ENCODE measurements around the gene NRXN3. TPM values are rescaled to one million over a fixed set of nuclear protein-coding genes. Genes with fewer than 3 reads are reported as not detected.

The NRXN3 gene
- total RNA-seq, 1 donor from 2014 or later: 19.8 TPM

DNA sequence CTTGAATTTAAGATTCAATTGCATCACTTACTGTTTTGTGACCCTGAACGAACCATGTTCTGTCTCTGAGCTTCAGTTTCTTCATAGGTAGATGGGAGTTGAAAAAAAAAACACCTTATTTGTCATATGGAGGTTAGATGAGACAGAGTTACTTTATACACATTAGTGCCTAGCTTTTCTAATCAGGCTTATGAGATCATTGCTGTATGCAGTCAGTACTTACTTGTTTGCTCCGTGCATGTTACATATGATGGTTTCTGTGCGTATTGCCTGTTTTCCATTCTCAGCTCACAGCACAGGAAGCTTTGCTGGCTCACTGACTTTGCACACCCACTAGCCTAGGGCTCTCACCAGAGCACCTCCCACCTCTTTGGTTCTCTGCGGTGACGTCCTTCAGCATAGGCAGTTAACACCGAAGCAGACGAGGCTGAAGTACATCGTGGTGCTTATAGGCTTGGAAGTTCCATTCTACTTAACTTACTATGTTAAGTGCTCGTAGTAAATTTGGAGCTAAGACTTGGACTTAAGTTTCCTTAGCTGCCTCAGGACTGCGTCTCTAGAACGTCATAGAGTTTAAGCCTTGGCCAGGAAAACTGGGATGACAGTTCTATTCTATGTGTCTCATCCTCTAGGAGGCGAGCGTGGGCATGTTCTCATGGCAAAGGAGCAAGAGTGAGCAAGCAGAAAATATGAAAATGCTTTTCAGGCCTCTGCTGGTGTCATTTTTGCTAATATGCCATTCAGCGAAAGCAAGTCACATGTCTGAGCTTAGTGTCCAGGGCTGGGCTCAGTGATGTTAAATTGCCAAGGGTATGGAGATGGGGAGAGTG, 57.3 kb downstream of the NRXN3 start:
- Mint-ChIP-seq H3K4me3 (no peak overlapping the region), H3K27me3 (peaks cover 14% of the 10 kb centered on the region), H3K36me3 (no peaks in the 10 kb centered on the region), H3K27ac (no peak overlapping the region), H3K4me1 (ENCODE audit: unreplicated experiment) (peaks cover under 1% of the 10 kb centered on the region), H3K9me3 (no peaks in the 10 kb centered on the region)
- TF ChIP-seq, protein P1, sequence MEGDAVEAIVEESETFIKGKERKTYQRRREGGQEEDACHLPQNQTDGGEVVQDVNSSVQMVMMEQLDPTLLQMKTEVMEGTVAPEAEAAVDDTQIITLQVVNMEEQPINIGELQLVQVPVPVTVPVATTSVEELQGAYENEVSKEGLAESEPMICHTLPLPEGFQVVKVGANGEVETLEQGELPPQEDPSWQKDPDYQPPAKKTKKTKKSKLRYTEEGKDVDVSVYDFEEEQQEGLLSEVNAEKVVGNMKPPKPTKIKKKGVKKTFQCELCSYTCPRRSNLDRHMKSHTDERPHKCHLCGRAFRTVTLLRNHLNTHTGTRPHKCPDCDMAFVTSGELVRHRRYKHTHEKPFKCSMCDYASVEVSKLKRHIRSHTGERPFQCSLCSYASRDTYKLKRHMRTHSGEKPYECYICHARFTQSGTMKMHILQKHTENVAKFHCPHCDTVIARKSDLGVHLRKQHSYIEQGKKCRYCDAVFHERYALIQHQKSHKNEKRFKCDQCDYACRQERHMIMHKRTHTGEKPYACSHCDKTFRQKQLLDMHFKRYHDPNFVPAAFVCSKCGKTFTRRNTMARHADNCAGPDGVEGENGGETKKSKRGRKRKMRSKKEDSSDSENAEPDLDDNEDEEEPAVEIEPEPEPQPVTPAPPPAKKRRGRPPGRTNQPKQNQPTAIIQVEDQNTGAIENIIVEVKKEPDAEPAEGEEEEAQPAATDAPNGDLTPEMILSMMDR (conservative IDR thresholded peaks at IDR 0.05): no peak
- DNase-seq (ENCODE audit: extremely low spot score, unreplicated experiment): no peak

DNA sequence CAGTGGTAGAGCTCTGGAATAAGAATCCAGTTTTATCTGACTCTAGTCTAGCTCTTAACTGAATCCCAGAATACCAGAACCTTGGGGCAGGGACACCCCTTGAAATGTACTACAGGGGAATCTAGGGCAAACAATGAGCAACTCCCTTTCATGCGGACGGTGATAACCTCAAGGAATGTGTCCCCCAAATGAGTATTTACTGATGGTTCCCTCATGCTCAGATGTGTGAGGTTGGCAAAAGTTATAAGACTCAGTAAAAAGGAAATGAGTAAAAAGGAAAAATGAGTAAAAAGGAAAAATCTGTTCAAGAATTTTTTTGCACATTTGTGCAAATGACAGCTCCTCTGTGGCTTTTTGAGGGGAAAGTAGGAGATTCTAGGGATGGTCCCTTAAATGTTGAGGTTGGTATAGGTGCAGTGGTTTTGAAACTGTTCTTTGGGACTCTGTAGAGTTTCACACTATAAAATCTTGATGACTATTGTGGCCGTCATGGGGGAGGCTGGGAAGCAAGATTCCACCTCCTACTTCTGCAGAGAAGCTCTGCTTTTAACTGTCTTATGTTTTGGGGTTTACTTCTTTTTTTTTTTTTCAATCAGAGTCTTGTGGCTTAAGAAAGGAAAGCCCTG, 58.6 kb downstream of the NRXN3 start:
- H3K27me3 Mint-ChIP-seq: peaks cover 17% of the 10 kb centered on the region
- H3K9me3 Mint-ChIP-seq: no peaks in the 10 kb centered on the region
- peaks cover 4% of the 10 kb centered on the region for H3K4me1 Mint-ChIP-seq (ENCODE audit: unreplicated experiment)
- no peaks in the 10 kb centered on the region for H3K36me3 Mint-ChIP-seq
- no peak overlapping the region for H3K27ac Mint-ChIP-seq
- TF ChIP-seq, protein P1 (conservative IDR thresholded peaks at IDR 0.05): no peak
- no peak overlapping the region for H3K4me3 Mint-ChIP-seq
- no peak for DNase-seq (ENCODE audit: extremely low spot score, unreplicated experiment)

DNA sequence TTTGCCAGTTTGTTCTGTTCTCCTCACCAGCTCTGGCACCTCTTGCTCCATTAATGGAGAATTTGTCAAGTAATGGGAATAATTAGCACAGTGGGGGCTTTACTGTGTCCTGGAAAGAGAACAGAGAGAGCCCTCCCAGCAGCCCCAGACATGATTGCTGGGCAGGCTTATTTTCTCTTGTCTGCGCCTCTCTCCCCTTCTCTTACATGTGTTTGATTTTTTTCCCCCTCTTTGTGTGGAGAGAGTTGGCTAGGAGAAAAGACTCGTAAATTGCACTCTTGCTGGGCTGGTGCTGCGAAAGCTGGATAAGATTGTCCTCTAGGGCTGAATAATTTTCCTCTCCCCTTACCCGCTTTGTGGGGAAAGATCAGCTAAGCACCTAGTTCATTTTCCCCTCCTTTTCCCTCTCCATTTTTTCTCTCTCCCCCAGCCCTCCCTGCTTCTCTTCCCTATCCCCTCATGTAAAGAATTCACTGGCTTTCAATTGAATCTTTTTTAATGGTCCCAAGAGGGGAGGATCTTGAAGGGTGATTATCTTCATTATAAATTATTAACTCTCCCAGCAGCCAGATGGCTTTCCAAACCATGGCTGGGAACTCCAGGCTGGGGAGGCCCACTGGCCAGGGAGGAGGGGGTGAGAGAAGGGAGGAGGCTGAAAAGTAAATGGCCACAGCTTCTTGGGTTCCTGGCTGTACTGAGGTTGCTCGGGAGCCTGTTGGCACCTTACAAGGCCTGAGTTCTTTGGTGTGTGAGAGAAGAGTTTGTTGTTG, 62.2 kb downstream of the NRXN3 start:
- TF ChIP-seq, protein P1 (conservative IDR thresholded peaks at IDR 0.05): no peak
- H3K9me3 Mint-ChIP-seq: no peaks in the 10 kb centered on the region
- H3K27me3 Mint-ChIP-seq: peaks cover 21% of the 10 kb centered on the region
- peaks cover 4% of the 10 kb centered on the region for H3K4me1 Mint-ChIP-seq (ENCODE audit: unreplicated experiment)
- no peak for DNase-seq (ENCODE audit: extremely low spot score, unreplicated experiment)
- H3K27ac Mint-ChIP-seq: no peak overlapping the region
- no peak overlapping the region for H3K4me3 Mint-ChIP-seq
- H3K36me3 Mint-ChIP-seq: no peaks in the 10 kb centered on the region

DNA sequence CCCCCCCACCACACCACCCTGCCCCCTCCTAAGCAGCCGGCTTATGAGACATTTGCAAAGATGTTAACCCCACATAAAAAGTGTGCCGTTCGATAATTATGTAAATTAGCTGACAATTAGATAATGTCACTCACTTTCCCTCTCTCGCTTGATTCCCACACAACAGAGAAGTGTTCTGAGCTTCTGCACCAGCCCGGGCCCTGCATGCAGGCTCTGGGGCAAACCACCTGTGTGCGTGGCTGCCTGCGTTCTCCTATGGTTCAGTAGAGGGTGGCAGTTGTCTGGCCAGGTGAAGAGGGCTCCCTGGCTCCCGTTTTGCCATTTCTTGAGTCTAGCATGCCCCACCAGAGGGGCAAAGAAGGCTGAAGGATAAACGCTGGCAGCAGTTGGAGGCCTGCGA, 68.0 kb downstream of the NRXN3 start:
- Mint-ChIP-seq H3K4me1 (ENCODE audit: unreplicated experiment) (no peaks in the 10 kb centered on the region), H3K27ac (no peak overlapping the region), H3K4me3 (no peak overlapping the region), H3K36me3 (no peaks in the 10 kb centered on the region), H3K9me3 (no peaks in the 10 kb centered on the region), H3K27me3 (peaks cover 12% of the 10 kb centered on the region)
- no peak for DNase-seq (ENCODE audit: extremely low spot score, unreplicated experiment)
- TF ChIP-seq, protein P1 (conservative IDR thresholded peaks at IDR 0.05): no peak

DNA sequence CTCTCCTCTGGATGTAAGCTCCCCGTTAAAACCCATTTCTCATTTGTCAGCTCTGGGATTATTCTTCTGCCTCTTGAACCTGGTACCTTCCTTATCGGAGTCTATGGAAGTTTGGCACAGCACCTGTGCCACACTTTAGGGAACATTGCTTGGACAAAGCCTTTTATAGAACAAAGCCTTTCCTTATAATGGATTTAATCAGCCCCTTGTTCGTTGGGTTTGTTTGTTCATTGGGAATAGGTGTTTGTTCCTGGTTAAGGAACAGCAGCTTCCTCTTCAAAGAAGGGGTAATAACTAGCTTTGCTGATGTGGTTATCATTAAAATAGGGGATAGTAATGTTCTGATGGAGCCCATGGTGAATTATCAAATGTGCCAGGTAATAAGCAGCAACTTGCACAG, 70.4 kb downstream of the NRXN3 start:
- H3K4me3 Mint-ChIP-seq: no peak overlapping the region
- H3K9me3 Mint-ChIP-seq: no peaks in the 10 kb centered on the region
- no peaks in the 10 kb centered on the region for H3K36me3 Mint-ChIP-seq
- H3K27me3 Mint-ChIP-seq: peaks cover 10% of the 10 kb centered on the region
- TF ChIP-seq, protein P1 (conservative IDR thresholded peaks at IDR 0.05): no peak
- no peak overlapping the region for H3K27ac Mint-ChIP-seq
- no peak for DNase-seq (ENCODE audit: extremely low spot score, unreplicated experiment)
- no peaks in the 10 kb centered on the region for H3K4me1 Mint-ChIP-seq (ENCODE audit: unreplicated experiment)
